Stimulated activated CD4-positive, alpha-beta T cell treated with anti-CD3 and anti-CD28 coated beads, Interleukin-15, amount 100 ng/mL, for 1 hour (primary cell): Measurements from ENCODE around the gene MGAT4A.
A peak's percentile ranks its signal among the peaks of the same experiment; 100 is the strongest.

ENCODE experiments used
- DNase-seq, 2 donors: peaks; one replicate each; pipeline ENCODE4 v3.0.0-alpha.2; 2020; ENCODE audit warnings: low read depth in 1 of 2, low spot score in 1 of 2

The MGAT4A gene

GRCh38 chr2:98731041-98731893 is at the start of gene MGAT4A:
Gene MGAT4A (minus strand): TSS chr2:98731132. CDS start chr2:98726332, 4,800 bp downstream.
- DNase-seq, result peak; percentile 60 to 70

GRCh38 chr2:98778741-98779483 is 48.0 kb upstream of the MGAT4A start:
- no peak for DNase-seq

DNA sequence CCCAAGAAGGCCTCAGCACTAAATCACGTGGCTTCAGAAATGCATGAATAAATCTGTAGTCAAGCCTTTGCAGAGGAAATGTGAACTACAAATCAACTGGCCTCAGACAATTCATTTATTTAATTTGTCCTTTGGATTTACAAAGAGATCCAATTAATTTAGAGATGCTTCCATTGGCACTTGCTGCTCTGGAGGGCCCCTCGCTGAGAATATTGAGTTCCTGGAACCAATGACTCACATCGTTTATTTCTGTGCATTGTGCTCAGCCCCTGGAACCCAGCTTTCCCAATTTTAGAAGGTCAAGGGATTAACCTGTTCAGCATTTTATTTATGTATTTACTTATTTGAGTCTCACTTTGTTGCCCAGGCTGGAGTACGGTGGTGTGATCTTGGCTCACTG is 47.2 kb upstream of the MGAT4A start:
- no peak for DNase-seq

- DNase-seq, result no peak
Measured at GRCh38 chr2:98777710-98778109, 46.8 kb upstream of the MGAT4A start.

- DNase-seq, result no peak
Measured at GRCh38 chr2:98777076-98777475, 46.1 kb upstream of the MGAT4A start.

- no peak for DNase-seq
Measured at GRCh38 chr2:98776136-98776535, 45.2 kb upstream of the MGAT4A start.

GRCh38 chr2:98775146-98775986 is 44.4 kb upstream of the MGAT4A start:
- DNase-seq, result no peak

GRCh38 chr2:98773907-98774306 is 43.0 kb upstream of the MGAT4A start:
- DNase-seq, result no peak

- DNase-seq, result no peak
Measured at GRCh38 chr2:98773169-98773568, 42.2 kb upstream of the MGAT4A start.

GRCh38 chr2:98772536-98772935 is 41.6 kb upstream of the MGAT4A start:
- DNase-seq, result no peak

- DNase-seq, result peak; percentile 23 to 37
Measured at GRCh38 chr2:98771721-98772524, 41.0 kb upstream of the MGAT4A start.

GRCh38 chr2:98771264-98771663 is 40.3 kb upstream of the MGAT4A start:
- no peak for DNase-seq

GRCh38 chr2:98769784-98770183 is 38.9 kb upstream of the MGAT4A start:
- no peak for DNase-seq

GRCh38 chr2:98769114-98769476 is 38.2 kb upstream of the MGAT4A start:
- no peak for DNase-seq

DNA sequence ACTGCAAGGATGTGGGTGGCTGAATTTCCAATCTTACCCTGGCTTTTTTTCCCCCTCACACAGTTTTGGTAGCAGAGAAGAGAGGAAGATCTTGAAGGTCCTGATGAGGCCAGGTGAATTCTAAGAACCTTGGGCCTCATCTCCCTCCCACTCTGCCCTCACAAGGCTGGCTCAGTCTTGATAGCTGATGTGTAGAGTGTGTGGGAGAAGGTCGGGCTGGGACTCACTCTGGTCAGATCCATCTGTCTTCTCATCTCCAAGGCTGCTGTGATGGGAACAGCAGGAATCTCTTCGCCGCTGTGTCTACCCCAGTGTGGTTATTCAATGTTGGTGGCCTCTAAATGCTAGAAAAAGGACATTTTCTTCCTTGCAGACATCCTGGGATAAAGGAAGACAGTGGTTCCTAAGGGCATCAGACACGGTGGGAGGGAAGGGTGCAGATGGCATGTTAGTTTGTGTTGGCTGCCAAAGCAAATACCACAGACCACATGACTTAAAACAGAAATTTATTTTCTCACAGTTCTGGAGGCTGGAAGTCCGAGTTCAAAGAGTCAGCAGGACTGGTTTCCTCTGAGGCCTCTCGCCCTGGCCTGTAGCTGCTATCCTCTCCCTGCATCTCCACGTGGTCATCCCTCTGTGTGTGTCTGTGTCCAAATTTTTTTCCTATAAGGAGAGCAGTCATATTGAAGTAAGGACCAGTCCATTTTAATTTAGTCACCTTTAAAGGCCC is 37.6 kb upstream of the MGAT4A start:
- DNase-seq, result no peak

DNA sequence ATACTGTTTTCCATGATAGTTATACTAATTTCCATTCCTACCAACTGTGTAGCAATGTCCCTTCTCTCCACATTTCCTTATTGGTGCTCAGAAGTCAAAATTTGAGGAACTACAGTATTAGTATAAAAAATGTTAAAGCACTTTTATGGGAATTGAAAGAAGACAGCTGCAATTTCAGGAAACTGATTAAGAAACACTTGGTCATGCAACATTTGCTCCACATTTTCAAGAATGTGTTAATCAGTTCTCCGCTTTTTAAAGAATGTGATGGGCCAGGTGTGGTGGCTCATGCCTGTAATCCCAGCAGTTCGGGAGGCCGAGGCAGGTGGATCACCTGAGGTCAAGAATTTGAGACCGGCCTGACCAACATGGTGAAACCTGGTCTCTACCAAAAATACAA is 33.6 kb upstream of the MGAT4A start:
- no peak for DNase-seq

DNA sequence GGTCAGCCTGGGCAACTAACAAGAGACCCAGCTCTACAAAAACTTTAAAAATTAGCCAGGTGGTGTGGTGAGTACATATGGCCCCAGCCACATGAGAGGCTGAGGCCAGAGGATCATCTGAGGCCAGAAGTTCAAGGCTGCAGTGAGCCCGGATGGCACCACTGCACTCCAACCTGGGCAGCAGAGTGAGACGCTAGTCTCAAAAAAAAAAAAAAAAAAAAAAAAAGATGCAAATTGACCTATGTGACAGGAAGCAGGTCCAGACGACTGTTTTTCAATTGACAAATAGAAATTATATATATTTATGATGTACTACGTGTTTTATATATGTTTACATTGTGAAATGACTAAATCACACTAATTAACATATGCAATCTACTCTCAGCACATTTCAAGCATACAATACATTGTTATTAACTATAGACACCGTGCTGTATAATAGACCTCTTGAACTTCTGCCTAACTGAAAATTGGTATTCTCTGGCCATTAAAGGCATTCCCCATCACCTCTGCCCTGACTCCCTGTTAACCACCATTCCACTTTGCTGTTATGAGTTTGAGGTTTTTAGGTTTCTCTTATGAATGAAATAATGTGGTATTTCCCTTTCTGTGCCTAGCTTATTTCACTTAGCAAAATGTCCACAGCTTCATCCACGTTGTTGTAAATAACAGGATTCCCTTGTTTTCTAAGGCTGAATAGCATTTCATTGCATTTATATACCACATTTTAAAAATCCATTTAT is 32.4 kb upstream of the MGAT4A start:
- no peak for DNase-seq

- no peak for DNase-seq
Measured at GRCh38 chr2:98761909-98762308, 31.0 kb upstream of the MGAT4A start.

- DNase-seq, result peak in 1 of 2 donors; percentile 62
Measured at GRCh38 chr2:98761267-98761781, 30.4 kb upstream of the MGAT4A start.
